CD4-positive, alpha-beta T cell treated with Interleukin-21 for 1 hour (primary cell): Measurements from ENCODE around the gene TEX30.

Source experiments
- DNase-seq: peaks from one replicate; pipeline ENCODE4 v3.0.0-alpha.2; 2020

The TEX30 gene

DNA sequence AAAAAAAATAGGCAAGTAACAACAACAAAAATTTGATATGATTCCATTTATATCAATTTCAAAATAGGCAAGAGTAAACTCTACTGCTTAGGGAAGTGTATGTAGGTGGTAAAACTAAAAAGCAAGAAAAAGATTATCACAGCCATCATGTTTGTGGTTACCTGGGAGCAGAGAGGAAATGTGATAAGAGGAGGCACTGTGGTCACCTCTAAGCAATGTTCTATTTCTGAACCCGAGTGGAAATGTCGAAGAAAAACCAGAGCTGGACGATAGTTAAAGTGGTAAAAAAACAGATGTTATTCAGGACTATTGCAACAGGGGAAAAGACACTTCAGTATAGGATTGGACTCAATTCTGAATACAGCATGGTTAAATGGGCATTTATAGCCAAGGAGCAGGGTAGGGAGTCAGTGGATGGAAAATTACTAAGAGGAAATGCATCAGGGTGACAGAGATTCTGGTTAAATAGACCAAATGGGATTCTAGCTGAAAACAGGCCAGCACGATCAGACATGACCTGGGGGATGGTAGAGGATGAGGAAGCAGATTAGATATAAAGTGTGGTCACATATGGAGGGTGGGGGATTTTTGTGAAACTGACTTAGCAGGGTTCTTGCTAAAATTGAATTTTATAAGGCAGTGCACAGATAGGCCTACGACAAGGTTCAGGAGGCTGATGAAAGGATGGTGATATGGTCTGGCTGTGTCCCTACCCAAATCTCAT, 6.0 kb upstream of the TEX30 start:
- peak; percentile 51 for DNase-seq

DNA sequence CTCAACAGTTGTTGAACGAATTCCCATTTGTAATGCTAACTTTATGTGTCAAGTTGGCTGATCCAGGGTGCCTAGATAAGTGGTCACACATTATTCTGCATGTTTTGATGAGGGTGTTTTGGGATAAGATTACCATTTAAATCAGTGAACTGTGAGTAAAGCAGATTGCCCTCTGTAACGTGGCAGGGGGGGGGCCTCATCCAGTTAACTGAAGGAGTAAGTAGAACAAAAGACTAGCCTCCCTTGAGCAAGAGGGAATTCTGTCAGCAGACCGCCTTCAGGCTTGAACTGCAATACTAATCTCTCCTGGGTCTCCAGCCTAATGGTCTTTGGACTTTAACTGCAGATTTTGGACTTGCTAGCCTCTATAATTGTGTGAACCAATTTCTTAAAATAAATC, 4.2 kb upstream of the TEX30 start:
- no peak for DNase-seq

DNA sequence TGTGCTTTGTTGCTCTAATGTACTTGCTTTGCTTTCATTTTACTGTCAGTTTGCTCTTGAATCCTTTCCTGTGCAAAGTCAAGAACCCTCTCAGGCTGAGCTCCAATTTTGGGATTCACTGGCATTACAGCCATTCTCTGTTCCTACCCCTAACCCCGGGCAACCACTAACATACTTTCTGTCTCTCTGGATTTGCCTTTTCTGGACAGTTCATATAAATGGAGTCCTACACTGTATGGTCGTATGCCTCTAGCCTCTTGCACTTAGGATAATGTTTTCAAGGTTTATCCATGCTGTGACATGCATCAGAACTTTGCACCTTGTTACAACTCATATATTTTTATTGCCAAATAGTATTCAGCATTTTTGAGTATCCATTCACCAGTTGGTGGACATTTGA, 2.7 kb upstream of the TEX30 start:
- no peak for DNase-seq

DNA sequence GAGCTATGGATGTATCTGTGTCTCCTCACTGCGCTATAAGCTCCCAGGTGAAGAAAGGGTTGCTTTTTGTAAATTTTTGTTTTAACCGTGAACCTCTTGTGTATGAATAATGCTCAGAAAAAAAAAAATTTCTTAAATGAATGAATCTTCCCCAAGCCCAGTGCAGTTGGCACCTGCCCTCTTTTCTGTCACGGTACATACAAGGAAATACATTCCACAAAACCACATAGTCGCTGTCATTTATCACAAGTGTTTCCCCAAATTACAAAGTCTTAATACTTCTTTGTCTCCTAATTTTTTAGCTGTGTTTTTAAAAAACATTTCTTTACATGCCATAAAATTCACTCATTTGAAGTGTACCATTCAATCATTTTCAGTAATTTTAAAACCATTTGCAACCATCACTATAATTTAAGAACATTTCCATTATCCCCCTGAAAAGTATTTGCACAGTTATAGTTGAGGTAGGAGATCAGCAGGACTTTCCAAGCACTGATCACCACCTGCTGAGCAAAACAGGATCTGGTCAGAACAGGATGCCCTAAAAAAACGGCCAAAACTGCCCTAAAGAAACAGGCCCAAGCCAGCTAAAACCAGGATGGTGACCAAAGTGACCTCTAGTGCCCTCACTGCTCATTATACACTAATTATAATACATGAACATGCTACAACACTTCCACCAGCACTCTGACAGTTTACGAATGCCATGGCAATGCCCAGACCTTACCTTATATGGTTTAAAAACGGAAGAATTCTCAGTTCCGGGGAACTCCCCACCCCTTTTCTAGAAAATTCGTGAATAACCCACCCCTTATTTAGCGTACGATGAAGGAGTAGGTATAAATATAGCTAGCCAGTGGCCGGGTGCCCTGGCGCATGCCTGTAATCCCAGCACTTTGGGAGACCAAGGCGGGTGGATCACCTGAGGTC, 1.3 kb upstream of the TEX30 start:
- DNase-seq = no peak

DNA sequence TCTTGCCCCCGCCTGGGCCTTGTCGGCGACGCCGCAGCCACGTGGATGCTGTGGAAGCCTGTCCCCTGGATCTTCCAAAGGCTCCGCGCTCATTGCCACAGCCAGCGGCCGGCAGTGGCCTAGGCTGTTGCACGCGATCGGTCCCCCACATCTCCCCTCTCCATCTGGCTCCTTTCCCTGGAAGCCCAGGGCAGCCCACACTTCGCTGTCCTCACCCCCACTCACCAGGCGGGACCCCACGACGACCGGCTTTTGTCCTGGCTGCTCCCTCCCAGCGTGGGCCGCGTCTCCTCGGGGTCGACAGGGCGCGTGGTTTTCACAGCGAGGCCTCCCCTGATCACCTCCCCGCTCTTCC, 605 bp upstream of the TEX30 start:
- no peak for DNase-seq

DNA sequence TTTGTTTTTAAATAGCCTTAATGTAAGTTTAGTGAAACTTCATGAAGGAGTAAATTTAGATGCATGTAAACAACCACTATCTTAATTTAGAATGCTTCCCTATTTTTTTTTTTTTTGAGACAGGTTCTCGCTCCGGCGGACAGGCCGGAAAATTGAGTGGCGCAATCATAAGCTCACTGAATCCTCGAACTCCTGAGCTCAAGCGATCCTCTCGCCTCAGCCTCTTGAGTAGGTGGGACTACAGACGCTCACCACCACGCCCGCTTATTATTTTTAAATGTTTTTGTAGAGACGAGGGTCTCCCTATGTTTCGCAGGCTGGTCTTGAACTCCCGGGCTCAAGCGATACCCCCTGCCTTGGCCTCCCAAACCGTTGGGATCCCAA, 1.6 kb downstream of the TEX30 start:
- DNase-seq = no peak

DNA sequence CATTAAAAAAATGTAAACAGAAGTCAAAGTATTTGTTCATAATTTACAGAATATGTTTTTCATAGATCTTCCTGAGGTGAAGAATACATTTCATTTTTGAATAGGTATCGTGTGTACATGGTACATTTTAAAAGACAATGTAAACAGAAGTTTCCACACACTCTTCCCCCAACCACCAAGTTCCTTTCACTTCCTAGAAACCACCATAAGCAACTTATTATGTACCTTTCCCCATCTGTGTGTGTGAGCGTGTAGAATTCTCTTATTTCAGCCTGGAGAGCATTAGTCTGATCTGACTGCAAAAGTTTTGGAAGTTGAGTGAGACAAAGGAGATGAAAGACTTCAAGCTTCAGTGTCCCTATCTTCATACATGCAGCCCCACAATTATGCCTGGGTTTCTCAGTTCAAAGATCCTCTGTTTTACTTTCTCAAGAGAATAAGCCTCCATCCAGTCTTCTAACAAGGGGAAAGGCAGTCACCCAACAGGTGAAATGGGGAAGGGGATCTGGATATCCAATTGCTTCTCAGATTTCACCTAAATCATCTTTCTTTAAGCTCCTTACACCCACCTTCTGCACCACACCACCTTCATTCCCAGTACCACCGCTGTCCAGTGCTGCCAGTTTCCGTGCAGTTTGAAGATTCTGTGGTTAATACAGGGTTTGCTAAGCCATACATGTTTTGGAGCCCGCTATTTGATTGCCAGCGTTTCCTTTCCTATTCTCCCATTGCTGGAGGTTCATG, 2.1 kb downstream of the TEX30 start:
- no peak for DNase-seq

DNA sequence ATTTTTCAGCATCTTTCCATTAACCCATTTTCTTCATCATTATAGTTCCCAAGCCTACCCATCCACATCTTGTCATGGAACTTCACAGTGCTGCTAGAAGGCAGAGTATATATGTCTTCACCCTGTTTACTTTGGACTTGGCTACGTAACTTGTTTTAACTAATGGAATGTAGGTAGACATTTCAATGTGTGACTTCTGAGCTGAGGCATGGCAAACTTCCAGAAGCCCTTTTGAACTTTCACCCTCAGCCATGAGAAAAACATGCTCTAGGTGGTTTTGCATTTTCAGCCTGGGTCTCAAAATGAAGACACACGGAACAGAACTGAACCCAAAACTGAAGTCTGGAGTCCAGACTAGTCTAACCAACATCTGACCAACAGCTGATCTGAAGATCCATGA, 3.2 kb downstream of the TEX30 start:
- no peak for DNase-seq

DNA sequence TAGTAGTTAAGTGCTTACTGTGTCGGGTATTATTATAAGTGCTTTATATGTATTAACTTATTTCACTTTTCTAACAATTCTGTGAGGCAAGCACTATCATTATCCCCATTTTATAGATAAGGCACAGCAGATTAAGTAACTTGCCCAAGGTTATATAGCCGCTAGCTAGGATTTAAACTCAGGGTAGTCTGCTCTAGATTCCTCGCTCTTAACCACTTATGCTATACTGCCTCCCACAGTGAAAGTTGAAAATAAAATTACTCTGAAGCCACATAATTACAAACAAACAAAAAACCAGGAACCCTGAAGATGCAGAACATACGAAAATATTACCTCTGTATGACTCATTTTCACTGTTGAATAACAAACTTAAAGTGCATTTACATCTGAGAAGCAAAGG, 3.9 kb downstream of the TEX30 start:
- no peak for DNase-seq

DNA sequence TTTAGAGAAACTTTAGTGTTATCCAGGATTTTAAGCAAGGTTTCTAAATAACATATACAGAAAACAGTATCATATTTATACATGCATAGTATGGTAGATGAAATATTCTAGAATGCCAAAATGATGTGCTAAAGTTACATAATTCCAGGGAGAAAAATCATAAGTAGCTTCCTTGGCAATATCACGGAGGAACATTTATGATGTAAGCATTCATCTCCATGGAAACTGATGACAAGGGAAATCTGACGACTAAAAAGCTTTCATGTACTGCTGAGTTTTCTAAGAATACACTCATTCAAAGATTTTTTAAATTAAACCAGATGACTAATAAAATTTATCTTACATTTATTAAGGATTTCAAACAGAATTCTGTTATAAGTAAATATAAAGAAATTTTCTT, 4.7 kb downstream of the TEX30 start:
- no peak for DNase-seq

DNA sequence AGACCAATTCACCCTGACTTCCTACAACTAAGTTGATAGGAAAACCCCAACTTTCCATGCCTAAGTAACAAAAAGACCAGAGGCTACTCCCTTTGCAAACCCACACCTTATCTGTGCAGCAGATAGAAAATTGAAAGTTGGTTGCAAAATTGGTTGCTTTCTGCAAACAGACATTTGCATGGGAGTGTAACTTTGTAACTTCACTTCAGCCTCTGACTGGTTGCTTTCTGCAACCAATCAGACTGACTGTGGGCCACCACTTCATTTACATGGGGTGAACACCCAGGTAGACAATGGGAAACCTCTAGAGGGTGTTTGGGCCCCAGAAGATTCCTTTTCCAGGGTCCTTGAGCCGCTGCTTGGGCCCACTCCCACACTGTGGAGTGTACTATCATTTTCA, 9.8 kb downstream of the TEX30 start:
- DNase-seq = no peak

DNA sequence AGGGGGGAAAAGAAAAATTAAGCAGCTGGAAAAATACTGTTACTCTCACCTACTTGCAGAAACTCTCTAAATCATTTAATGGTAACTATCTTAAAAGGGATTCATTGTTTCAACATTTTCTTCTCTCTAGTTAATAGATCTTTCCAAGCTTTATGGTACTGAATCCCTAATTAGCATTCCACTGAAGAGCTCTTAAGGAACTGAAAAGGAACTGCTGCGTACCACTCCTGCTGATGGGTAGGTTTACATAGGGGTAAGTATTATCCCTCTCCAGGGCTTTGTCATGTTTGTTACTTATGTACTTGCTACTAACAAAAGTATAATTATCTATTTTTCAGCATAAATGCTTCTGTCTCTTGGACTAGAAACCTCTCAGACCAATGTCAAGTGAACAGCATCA, 12.5 kb downstream of the TEX30 start:
- DNase-seq = no peak

DNA sequence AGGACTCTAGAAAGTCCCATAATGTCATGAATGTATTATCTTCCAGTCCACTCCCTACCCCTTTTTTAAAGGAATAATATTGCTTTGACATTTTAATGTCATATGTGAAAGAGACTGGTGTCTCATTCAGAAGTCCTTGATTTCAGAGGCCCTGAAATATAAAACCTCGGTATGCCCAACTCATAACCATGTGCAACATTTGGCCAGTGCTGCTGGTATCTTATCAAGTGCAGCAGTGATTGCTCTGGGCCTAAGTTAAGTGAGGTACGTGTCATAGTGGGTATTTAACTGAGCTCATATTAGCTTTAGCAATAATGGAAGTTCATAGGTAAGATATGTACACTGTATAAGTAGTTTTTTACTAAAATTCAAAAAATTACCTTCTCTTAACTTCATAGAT, 14.7 kb downstream of the TEX30 start:
- no peak for DNase-seq

DNA sequence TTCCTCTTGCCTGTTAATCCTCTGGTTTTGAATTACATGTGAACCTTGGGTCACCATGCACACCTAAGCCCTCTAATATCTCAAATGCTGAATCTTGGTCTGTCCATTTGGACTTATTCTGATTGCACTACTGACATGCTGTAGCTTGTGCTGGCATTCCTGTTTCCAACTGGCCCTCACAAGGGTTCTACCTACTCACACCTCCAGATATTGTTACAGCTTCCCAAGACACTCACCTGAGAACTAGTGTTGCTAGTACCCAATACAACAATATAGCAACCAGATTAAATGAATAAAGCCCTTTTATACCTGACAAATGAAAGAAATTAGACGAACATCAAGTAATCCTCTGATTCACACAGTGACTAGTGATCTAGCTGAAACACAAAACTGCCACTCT, 16.6 kb downstream of the TEX30 start:
- DNase-seq = no peak

DNA sequence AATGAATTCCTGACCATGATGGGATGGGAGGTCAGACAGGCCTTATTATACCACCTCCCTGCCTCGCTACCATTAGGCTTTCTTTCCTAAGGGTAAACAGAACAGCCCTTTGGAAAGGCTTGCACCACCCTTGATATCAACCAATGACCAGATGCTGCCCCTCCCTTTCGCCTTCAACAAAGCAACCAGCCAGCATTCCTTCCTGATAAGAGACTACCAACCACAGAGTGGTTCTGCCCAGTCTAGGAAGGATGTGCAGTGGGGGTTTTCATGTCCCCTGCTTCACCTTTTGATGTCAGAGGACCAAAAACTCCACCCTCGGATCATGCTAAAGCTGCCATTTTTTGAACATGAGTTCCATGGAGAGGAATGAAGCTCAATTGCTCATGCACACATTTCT, 21.7 kb downstream of the TEX30 start:
- DNase-seq = no peak

DNA sequence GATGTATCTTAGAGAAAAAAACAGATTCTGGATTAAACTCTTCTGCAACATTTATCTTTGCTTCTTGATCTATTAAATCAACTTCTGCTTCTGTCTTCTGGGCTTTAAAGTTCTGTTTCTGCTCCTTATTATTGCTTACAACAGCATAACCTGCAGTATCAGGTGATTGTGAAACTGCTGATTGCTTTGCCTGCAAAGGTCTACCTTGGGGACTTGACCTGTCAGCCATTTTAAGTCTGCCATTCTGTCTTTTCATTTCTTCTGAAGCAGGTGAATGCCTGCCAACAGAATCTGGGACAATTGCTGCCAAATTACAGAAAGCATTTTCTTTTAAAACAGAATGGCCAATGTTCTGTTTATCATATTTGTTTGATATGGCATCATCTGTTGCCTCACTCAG, 31.1 kb downstream of the TEX30 start:
- DNase-seq = no peak

DNA sequence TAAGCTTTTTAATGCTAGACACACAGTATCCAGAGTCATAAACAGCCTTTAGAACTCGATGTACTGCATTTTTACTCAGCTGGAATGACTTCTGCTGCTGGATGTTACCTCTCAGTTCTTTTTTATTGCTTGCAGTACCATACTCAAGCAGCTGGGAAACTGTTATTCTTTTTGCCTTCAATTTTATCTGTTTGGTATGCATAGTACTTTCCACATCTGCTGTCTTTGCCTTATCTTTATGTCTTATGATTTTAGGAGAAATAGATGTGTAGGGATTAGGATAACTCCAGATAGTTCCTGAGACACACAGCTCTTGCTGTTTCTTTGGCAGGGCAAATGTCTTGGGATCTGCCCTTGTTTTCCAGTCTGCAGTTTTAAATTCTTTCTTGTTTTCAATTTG, 31.5 kb downstream of the TEX30 start:
- DNase-seq = no peak

DNA sequence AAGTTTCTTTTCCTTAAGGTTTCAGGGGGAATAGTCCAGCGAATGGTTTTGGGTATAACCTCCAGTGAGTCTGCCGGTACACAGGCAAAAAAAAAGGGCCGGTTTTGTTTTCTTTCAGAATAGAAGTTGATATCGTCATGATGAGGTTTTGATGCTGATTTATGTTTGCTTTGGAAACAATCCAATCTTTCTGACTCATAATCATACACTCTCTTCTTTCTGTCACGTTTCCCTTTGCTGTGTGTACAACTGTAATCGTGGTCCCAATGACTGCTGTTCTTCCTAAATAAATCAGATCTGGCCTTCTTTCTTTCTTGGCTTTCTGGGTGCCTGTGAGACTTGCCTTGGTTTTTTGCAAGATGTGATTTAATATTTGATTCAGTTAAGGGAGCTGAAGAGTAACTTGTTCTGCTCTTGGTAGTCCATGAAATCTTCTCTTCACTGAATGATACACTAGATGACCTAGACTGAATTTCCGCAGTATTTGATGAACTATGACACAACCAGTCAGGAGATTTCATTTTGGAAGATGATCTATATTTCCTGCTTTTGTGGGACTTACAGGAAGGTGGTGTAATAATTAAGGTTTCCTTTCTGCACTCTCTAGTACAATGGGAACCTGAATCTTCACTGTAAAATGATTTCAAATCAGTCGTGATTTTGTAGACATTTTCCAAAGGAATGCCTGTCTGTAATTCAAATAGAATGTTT, 43.9 kb downstream of the TEX30 start:
- no peak for DNase-seq

DNA sequence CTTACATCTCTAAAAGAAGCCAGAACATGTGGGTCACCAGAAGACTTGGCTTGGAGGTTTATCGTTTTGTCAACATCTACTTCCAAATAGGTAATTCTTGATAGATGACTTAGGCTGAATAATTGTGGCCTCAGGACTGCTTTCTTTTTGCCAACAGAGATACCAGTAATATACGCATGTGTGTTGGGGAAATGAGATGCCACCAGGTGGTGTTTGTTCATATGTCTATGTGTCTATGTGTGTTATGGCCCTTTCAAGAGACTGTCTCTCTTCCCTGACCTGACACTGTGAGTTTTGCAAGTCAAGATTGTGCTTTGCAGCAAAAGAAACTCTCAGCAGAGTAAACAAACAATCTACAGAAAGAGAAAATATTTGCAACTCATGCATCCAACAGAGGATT, 47.2 kb downstream of the TEX30 start:
- DNase-seq = peak; percentile 18

DNA sequence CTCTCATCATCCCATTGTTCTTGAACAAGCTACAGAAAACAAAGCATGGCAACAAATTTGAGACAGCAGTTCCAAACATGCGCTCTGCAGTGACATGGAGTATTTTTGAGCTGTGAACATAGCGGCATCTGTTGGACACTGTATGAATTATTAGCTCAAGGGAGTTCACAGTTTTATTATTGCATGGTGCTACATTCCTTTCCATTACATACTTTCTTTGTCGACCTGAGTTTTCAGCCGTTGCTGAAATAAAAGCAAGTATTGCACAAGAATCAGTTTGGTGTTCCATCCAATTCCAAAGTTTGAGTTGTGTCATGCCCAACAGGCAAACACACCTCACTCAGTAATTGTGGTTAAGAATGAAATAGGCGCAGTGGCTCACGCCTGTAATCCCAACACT, 48.7 kb downstream of the TEX30 start:
- DNase-seq = peak; percentile 25

DNA sequence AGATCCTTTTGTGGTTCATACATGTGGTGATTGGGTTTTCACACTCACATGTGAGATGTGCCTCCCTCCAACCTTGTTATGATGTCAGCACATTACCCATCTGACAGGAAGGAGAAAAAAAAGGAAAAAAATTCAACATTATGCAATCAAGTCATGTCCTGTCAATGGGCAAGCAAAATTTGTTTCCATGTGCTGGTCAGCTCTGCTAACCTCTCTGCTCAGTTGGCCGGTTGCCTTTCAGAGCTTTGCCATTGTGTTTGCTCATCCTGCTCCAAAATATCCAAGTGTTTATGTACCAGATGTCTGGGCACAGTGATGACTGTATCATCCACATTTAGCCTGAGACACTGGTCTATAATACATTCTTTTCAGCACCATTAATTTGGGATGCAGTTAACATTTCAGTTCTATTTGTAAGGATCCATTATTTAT, 51.8 kb downstream of the TEX30 start:
- peak; percentile 32 for DNase-seq

DNA sequence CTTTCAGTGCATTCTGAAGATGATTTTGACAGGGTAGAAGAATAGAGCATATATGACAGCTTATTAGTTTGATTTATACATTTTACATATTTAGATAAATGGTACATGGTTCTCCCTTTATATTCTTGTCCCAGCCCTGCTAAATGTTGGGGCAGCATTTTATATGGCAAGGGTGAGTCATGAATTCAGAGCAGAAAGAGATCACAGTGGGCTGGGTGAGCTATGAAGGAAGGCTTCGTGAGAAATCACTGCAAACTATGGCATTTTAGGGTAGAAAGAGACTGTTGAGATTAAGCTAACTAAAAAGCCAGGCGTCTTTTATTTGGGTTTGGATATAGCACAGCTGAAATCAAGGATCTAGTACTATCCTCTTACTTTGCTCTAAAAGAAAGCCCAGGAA, 54.8 kb downstream of the TEX30 start:
- DNase-seq = no peak
